Stromal cell of bone marrow (primary cell): Measurements from ENCODE around the gene MLST8.
"Not testable (repeated sequence)": the region's sequence is repeated elsewhere in the genome, so short reads cannot be mapped to it uniquely, and the experiment has no call there.

ENCODE experiments used
- DNase-seq: peaks from one replicate; pipeline ENCODE4 v3.0.0-alpha.2; 2012; ENCODE audit warnings: low read depth

MLST8 gene

GRCh38 chr16:2232094-2232990 is 27.1 kb downstream of the MLST8 start:
- no peak for DNase-seq

GRCh38 chr16:2233046-2233775 is 28.0 kb downstream of the MLST8 start:
- no peak for DNase-seq

- no peak for DNase-seq
These were observed 28.9 kb downstream of the MLST8 start for GRCh38 chr16:2233872-2234812.

- no peak for DNase-seq
These were observed 29.5 kb downstream of the MLST8 start for GRCh38 chr16:2234813-2235170.

- no peak for DNase-seq
These were observed 30.0 kb downstream of the MLST8 start for GRCh38 chr16:2235234-2235651.

- DNase-seq: no peak
These were observed 30.6 kb downstream of the MLST8 start for GRCh38 chr16:2235695-2236336.

- DNase-seq: no peak
These were observed 31.3 kb downstream of the MLST8 start, which contains the start of gene DNASE1L2 for GRCh38 chr16:2236337-2237101. Gene DNASE1L2 (plus strand): TSS chr16:2236444. CDS start chr16:2236817, 373 bp downstream.

- DNase-seq: no peak
These were observed 31.8 kb downstream of the MLST8 start for GRCh38 chr16:2237102-2237482.

GRCh38 chr16:2237493-2238149 is 32.4 kb downstream of the MLST8 start:
- DNase-seq: no peak

GRCh38 chr16:2238150-2238837 is 33.0 kb downstream of the MLST8 start:
- no peak for DNase-seq

GRCh38 chr16:2238838-2239675 is 33.8 kb downstream of the MLST8 start:
- no peak for DNase-seq

- not testable (repeated sequence) for DNase-seq
These were observed 35.1 kb downstream of the MLST8 start for GRCh38 chr16:2240331-2240730.

GRCh38 chr16:2242598-2242997 is 37.3 kb downstream of the MLST8 start:
- no peak for DNase-seq

GRCh38 chr16:2243031-2243528 is 37.8 kb downstream of the MLST8 start:
- no peak for DNase-seq

- DNase-seq: no peak
These were observed 38.5 kb downstream of the MLST8 start for GRCh38 chr16:2243781-2244180.

- DNase-seq: no peak
These were observed 39.0 kb downstream of the MLST8 start for GRCh38 chr16:2244301-2244700.

GRCh38 chr16:2244926-2245795 is 39.9 kb downstream of the MLST8 start:
- no peak for DNase-seq
